Measurements from ENCODE around the gene RAD51D.
"Not testable (repeated sequence)": the region's sequence is repeated elsewhere in the genome, so short reads cannot be mapped to it uniquely, and the experiment has no call there.

RAD51D gene

GRCh38 chr17:35142467-35142796, 22.8 kb upstream of the RAD51D start:
- in situ Hi-C loops (cut with HindIII; ENCODE audit: low sequenced_read_pairs), result loop anchor here (25.0 kb wide), 2 partner anchors 305 to 705 kb away; no protein-coding TSS in a partner anchor

DNA sequence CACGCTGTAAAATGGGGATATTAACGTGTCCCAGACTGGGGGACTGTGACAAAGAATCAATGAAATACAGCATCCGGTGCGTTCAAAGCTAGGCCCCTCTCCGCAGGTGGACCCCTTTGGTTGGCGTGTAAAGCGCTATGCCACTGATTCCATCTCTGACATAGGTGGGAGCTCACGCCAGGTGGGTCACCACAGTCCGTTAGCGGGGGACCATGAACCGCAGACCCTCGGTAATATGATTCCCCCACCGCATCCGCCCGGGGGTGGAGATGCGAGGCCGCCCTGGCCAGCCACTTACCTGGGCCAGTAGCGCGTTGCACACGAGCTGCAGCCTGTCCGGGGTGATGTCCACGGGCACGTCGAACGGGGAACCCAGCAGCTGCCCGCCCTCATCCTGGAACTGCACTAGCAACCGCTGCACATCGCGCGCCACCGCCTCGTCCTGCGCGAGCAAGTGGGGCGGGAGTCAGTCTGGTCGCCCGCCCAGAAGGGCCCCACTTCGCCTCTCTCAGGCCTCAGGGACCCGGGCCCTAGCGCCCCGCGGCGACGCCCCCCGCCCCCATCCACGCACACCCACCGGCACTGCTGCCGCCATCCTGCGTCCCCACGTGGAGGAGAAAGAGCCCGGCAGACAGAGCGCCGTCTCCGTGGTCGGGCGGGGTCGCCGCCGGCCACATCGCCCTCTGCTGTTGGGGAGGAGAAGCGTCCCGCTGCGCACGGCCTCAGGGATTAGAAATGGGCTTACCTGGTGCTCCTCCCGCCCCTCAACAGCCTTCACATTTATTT, 22.2 kb upstream of the RAD51D start, which contains the start of gene NLE1:
TSS of gene NLE1 (minus strand) at position 623 of the 786 bp plus-strand sequence. CDS start at position 595, 28 bp downstream.
- in situ Hi-C loops (cut with HindIII; ENCODE audit: low sequenced_read_pairs), result loop anchor here (25.0 kb wide), 2 partner anchors 305 to 705 kb away; no protein-coding TSS in a partner anchor

DNA sequence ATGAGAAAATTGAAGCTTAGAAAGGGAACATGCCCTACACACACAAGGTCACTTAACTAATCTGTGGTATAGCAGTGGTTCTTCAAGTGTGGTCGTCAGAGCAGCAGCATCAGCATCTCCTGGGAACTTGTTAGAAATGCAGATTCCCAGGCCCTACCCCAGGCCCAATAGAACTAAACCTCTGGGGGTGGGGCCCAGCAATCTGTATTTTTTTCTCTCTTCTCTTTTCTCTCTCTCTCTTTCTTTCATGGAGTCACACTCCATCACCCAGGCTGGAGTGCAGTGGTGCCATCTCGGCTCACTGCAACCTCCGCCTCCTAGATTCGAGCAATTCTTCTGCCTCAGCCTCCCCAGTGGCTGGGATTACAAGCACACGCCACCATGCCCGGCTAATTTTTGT, 18.6 kb upstream of the RAD51D start:
- in situ Hi-C loops (cut with HindIII; ENCODE audit: low sequenced_read_pairs), result loop anchor here (25.0 kb wide), 2 partner anchors 301 to 701 kb away; no protein-coding TSS in a partner anchor

- in situ Hi-C loops (cut with HindIII; ENCODE audit: low sequenced_read_pairs), result loop anchor here (25.0 kb wide), 2 partner anchors 298 to 698 kb away; no protein-coding TSS in a partner anchor
These were observed 15.7 kb upstream of the RAD51D start for GRCh38 chr17:35135322-35135721.

GRCh38 chr17:35132816-35133550, 13.3 kb upstream of the RAD51D start:
- in situ Hi-C loops (cut with HindIII; ENCODE audit: low sequenced_read_pairs), result loop anchor here (25.0 kb wide), 2 partner anchors 296 to 696 kb away; no protein-coding TSS in a partner anchor

GRCh38 chr17:35132099-35132498, 12.4 kb upstream of the RAD51D start:
- in situ Hi-C loops (cut with HindIII; ENCODE audit: low sequenced_read_pairs), result loop anchor here (25.0 kb wide), 2 partner anchors 295 to 695 kb away; no protein-coding TSS in a partner anchor

- in situ Hi-C loops (cut with HindIII; ENCODE audit: low sequenced_read_pairs), result loop anchor here (25.0 kb wide), 2 partner anchors 293 to 693 kb away; no protein-coding TSS in a partner anchor
These were observed 10.7 kb upstream of the RAD51D start for GRCh38 chr17:35130392-35130791.

DNA sequence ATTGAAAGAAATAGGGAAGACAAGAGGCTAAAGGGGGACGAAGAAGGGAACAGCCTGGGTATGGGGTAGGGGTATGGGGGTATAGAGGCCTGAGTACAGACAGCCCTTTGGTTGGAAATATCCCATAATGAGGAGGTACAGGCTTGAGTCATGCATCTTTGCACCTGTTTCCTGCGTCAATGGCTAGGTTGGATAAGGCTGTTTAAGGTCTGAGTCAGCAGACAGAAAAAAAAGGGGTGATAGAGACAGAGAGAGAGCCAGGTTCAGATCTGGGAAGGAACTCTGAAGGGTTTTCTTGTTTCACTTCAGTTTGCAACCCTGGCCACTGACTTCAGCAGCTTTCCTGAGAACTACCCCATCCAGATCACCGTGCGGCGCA, 10.3 kb upstream of the RAD51D start:
- in situ Hi-C loops (cut with HindIII; ENCODE audit: low sequenced_read_pairs), result loop anchor here (5.0 to 25.0 kb wide), 4 partner anchors 93 to 693 kb away; no protein-coding TSS in a partner anchor

DNA sequence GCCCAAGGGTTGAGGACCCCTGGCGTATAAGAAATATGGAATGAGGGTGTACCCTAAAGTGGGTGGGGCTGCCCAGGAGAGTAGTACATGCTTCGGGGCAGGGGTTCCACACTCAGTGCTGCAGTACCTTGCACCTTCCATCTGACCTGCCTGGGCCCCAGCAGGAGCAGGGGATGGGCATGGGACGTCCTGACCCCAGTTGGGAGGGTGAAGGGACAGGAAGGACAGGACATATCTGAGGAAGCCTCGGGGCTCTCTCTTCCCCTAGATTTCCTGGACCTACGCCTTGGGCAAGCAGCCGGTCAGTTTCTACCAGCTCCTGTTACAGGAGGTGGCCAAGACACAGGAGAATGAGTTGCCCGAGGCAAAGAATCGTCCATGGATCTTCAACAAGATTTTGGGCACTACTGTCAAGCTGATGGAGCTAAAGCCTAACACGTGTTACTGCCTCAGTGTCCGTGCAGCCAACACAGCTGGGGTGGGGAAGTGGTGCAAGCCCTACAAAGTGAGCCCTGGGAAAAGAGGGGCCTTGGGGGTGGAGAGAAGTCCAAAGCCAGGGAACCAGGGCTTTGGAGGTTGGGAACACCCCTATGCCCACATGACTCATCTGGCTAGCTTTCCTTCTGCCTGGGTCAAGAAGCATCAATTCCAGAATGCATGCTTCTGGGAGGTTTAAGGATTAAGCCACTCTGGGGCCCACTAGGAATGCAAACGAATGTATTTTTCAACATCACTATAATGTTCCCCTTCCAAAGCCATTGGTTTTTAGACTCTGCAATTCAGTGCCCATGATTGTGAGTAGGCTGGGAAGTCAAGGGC, 9.7 kb upstream of the RAD51D start:
- in situ Hi-C loops (cut with HindIII; ENCODE audit: low sequenced_read_pairs), result loop anchor here (5.0 to 25.0 kb wide), 4 partner anchors 92 to 692 kb away; no protein-coding TSS in a partner anchor

GRCh38 chr17:35127751-35128514, 8.3 kb upstream of the RAD51D start:
- in situ Hi-C loops (cut with HindIII; ENCODE audit: low sequenced_read_pairs), result loop anchor here (5.0 to 25.0 kb wide), 4 partner anchors 91 to 691 kb away; no protein-coding TSS in a partner anchor

- in situ Hi-C loops (cut with HindIII; ENCODE audit: low sequenced_read_pairs), result loop anchor here (10.0 kb wide), 1 partner anchor 577 kb away; no protein-coding TSS in a partner anchor
These were observed 1.7 kb upstream of the RAD51D start, which contains the start of gene FNDC8 for GRCh38 chr17:35121315-35121714. Gene FNDC8, plus strand, starts transcription at chr17:35121615. Its CDS starts 79 bp downstream, at chr17:35121694.

- in situ Hi-C loops (cut with HindIII; ENCODE audit: low sequenced_read_pairs), result no loop called here
These were observed 1.7 kb downstream of the RAD51D start for GRCh38 chr17:35117984-35118383.

- in situ Hi-C loops (cut with HindIII; ENCODE audit: low sequenced_read_pairs), result no loop called here
These were observed 2.8 kb downstream of the RAD51D start for GRCh38 chr17:35116845-35117244.

- in situ Hi-C loops (cut with HindIII; ENCODE audit: low sequenced_read_pairs), result not testable (repeated sequence)
These were observed 8.9 kb downstream of the RAD51D start for GRCh38 chr17:35110791-35111190.

- in situ Hi-C loops (cut with HindIII; ENCODE audit: low sequenced_read_pairs), result loop anchor here (5.0 kb wide), 1 partner anchor 88 kb away; no protein-coding TSS in a partner anchor
These were observed 14.7 kb downstream of the RAD51D start for GRCh38 chr17:35104844-35105450.

DNA sequence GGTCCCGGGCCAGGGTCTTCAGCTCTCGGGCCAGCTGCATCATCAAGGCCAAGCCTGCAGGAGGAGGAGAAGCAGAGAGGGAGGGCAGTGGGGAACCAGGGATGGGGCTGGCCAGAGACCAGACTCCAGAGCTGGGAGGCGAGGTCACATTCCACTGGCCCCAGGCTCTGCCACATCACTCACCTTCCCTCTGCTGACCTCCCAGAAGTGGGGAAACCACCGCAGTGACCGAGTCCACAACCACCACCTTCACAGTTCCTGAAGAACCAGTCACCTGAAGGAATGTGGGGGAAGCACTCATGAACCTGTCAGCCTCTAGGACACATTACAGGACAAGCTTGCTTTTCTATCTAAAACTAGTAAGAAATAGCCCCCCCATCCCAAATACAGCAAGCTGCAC, 16.4 kb downstream of the RAD51D start:
- in situ Hi-C loops (cut with HindIII; ENCODE audit: low sequenced_read_pairs), result loop anchor here (5.0 kb wide), 1 partner anchor 86 kb away; no protein-coding TSS in a partner anchor

GRCh38 chr17:35101725-35102124, 17.9 kb downstream of the RAD51D start:
- in situ Hi-C loops (cut with HindIII; ENCODE audit: low sequenced_read_pairs), result loop anchor here (5.0 kb wide), 1 partner anchor 84 kb away; no protein-coding TSS in a partner anchor

DNA sequence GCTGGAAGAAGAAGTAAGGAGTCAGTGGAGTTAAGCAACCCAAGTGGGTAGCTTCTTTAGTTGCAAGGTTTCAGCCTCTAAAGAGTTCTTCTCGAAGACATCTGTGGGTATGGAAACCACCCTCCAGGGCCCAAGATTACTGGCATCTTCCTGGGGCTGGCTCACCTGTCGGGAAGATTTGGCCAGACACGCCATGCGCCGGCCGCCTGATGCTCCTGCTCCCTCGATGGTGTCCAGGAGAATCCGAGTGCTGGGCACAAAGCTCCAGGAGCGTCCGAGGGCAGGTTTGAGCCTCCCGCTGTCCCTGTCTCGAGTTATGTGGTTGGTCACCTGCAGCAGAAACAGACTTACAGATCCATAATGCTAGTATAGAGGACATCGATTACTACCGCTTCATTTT, 18.6 kb downstream of the RAD51D start:
- in situ Hi-C loops (cut with HindIII; ENCODE audit: low sequenced_read_pairs), result loop anchor here (5.0 kb wide), 1 partner anchor 84 kb away; no protein-coding TSS in a partner anchor

DNA sequence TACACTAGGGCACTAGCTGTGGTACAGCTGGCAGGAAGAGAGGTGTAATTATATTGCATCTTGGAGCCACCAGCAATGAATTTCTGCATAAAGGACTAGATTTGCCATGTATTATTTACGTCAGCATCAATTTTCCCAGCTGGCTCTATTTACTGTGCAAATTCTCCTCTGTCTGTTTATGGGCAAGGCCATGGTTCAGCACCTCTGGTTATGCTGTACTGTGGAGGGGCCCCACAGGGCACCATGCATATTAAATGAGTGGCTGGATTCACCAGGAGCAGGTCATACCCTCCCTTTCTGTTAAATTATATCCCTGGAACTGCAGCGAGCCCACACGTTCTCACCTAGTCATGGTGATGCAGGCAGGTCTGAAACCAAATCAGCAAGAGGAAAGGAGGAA, 19.8 kb downstream of the RAD51D start:
- in situ Hi-C loops (cut with HindIII; ENCODE audit: low sequenced_read_pairs), result loop anchor here (5.0 kb wide), 1 partner anchor 83 kb away; no protein-coding TSS in a partner anchor

Data from endothelial cell of hepatic sinusoid (primary cell).